Measurements from ENCODE around the gene MYO1G. TPM values are rescaled to one million over a fixed set of nuclear protein-coding genes. Genes with fewer than 3 reads are reported as not detected.
"Not testable (repeated sequence)": the region's sequence is repeated elsewhere in the genome, so short reads cannot be mapped to it uniquely, and the experiment has no call there.

The MYO1G gene
- total RNA-seq, 1 donor from 2014 or later = 154 TPM

GRCh38 chr7:44937426-44937825 lies 41.4 kb downstream of the MYO1G start:
- intact Hi-C loops (cut with micrococcal nuclease) = no loop called here
- no peaks in the 10 kb centered on the region for H3K27me3 Mint-ChIP-seq
- H3K36me3 Mint-ChIP-seq (ENCODE audit: low read depth) = no peaks in the 10 kb centered on the region
- ATAC-seq (ENCODE audit: low read depth) (no peak), DNase-seq (no peak)
- no peak overlapping the region for H3K27ac Mint-ChIP-seq
- TF ChIP-seq, protein P1, sequence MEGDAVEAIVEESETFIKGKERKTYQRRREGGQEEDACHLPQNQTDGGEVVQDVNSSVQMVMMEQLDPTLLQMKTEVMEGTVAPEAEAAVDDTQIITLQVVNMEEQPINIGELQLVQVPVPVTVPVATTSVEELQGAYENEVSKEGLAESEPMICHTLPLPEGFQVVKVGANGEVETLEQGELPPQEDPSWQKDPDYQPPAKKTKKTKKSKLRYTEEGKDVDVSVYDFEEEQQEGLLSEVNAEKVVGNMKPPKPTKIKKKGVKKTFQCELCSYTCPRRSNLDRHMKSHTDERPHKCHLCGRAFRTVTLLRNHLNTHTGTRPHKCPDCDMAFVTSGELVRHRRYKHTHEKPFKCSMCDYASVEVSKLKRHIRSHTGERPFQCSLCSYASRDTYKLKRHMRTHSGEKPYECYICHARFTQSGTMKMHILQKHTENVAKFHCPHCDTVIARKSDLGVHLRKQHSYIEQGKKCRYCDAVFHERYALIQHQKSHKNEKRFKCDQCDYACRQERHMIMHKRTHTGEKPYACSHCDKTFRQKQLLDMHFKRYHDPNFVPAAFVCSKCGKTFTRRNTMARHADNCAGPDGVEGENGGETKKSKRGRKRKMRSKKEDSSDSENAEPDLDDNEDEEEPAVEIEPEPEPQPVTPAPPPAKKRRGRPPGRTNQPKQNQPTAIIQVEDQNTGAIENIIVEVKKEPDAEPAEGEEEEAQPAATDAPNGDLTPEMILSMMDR (IDR thresholded peaks at IDR 0.05) = no peak
- ChIA-PET POLR2A (no interaction called here), CTCF (no interaction called here)
- H3K4me1 Mint-ChIP-seq = no peaks in the 10 kb centered on the region
- no peaks in the 10 kb centered on the region for H3K9me3 Mint-ChIP-seq
- no peak overlapping the region for H3K4me3 Mint-ChIP-seq

GRCh38 chr7:44936322-44936721 lies 42.5 kb downstream of the MYO1G start:
- Mint-ChIP-seq H3K27me3 (no peaks in the 10 kb centered on the region), H3K36me3 (ENCODE audit: low read depth) (no peaks in the 10 kb centered on the region), H3K9me3 (no peaks in the 10 kb centered on the region), H3K4me3 (no peak overlapping the region), H3K4me1 (no peaks in the 10 kb centered on the region), H3K27ac (no peak overlapping the region)
- TF ChIP-seq, protein P1 (IDR thresholded peaks at IDR 0.05) = no peak
- ATAC-seq (ENCODE audit: low read depth) (no peak), DNase-seq (no peak)
- intact Hi-C loops (cut with micrococcal nuclease) = no loop called here
- POLR2A ChIA-PET = no interaction called here
- CTCF ChIA-PET = no interaction called here

- intact Hi-C loops (cut with micrococcal nuclease) = no loop called here
- no peak overlapping the region for H3K27ac Mint-ChIP-seq
- ChIA-PET POLR2A (no interaction called here), CTCF (no interaction called here)
- DNase-seq (no peak), ATAC-seq (ENCODE audit: low read depth) (no peak)
- H3K4me3 Mint-ChIP-seq = no peak overlapping the region
- TF ChIP-seq, protein P1 (IDR thresholded peaks at IDR 0.05) = no peak
- no peaks in the 10 kb centered on the region for H3K27me3 Mint-ChIP-seq
- no peaks in the 10 kb centered on the region for H3K4me1 Mint-ChIP-seq
- H3K36me3 Mint-ChIP-seq (ENCODE audit: low read depth) = no peaks in the 10 kb centered on the region
- H3K9me3 Mint-ChIP-seq = no peaks in the 10 kb centered on the region
Measured at GRCh38 chr7:44935583-44935982, 43.2 kb downstream of the MYO1G start.

GRCh38 chr7:44935016-44935415 lies 43.8 kb downstream of the MYO1G start:
- H3K27ac Mint-ChIP-seq = no peak overlapping the region
- ChIA-PET CTCF (no interaction called here), POLR2A (no interaction called here)
- no peak overlapping the region for H3K4me3 Mint-ChIP-seq
- H3K9me3 Mint-ChIP-seq = no peaks in the 10 kb centered on the region
- H3K27me3 Mint-ChIP-seq = peaks cover 2% of the 10 kb centered on the region
- TF ChIP-seq, protein P1 (IDR thresholded peaks at IDR 0.05) = no peak
- ATAC-seq (ENCODE audit: low read depth) (no peak), DNase-seq (no peak)
- no peaks in the 10 kb centered on the region for H3K4me1 Mint-ChIP-seq
- H3K36me3 Mint-ChIP-seq (ENCODE audit: low read depth) = no peaks in the 10 kb centered on the region
- intact Hi-C loops (cut with micrococcal nuclease) = no loop called here

DNA sequence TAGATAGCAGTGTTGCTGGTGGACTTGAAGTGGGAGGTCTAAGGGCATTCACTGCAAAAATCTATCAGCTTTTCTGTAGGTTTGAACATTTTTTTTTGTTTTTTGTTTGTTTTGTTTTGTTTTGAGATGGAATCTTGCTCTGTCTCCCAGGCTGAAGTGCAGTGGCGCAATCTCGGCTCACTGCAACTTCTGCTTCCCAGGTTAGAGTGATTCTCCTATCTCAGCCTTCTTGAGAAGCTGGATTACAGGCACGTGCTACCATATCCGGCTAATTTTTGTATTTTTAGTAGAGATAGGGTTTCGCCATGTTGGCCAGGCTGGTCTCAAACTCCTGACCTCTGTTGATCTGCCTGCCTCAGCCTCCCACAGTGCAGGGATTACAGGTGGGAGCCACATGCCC lies 44.3 kb downstream of the MYO1G start:
- DNase-seq; H3K4me1 Mint-ChIP-seq; H3K36me3 Mint-ChIP-seq (ENCODE audit: low read depth); ATAC-seq (ENCODE audit: low read depth); H3K27ac Mint-ChIP-seq; H3K4me3 Mint-ChIP-seq; intact Hi-C loops (cut with micrococcal nuclease); POLR2A ChIA-PET; H3K27me3 Mint-ChIP-seq; CTCF ChIA-PET; H3K9me3 Mint-ChIP-seq: not testable (repeated sequence)

GRCh38 chr7:44930921-44931320 lies 47.9 kb downstream of the MYO1G start:
- ChIA-PET POLR2A (interaction anchor here (0.7 kb wide), 1 partner anchor 25 kb away, joined by 3 read pairs; no protein-coding TSS in a partner anchor), CTCF (no interaction called here)
- Mint-ChIP-seq H3K4me3 (no peak overlapping the region), H3K27me3 (peaks cover 9% of the 10 kb centered on the region), H3K4me1 (no peaks in the 10 kb centered on the region), H3K9me3 (no peaks in the 10 kb centered on the region), H3K36me3 (ENCODE audit: low read depth) (no peaks in the 10 kb centered on the region), H3K27ac (no peak overlapping the region)
- intact Hi-C loops (cut with micrococcal nuclease) = no loop called here
- ATAC-seq (ENCODE audit: low read depth) (no peak), DNase-seq (no peak)
- TF ChIP-seq, protein P1 (IDR thresholded peaks at IDR 0.05) = no peak

All from activated B cell treated with CpG ODN at 0.5 μM for 24 hours (primary cell).